RWPE1 (cell line): ENCODE data around the gene LRRC51.

ENCODE experiments used
- CTCF ChIA-PET: fragments of 350-600 bp; sonication (Branson Sonifier 250); formaldehyde crosslinking; extraction: SDS; loops from one replicate; lab custom pipeline; 2021; lab: Yijun Ruan, JAX
- POLR2A ChIA-PET: fragments of 400-600 bp; formaldehyde crosslinking; extraction: SDS; loops from one replicate; lab custom pipeline; 2020; ENCODE audit warnings: antibody characterized with exemption; ENCODE audit not compliant: low non-redundant PET; lab: Yijun Ruan, JAX
- DNase-seq: peaks from one replicate; pipeline ENCODE4 v3.0.0; 2012; ENCODE audit warnings: low spot score
- H3K27ac ChIP-seq: fragments of 450-650 bp; 2 replicates; pipeline ENCODE4 v1.5.1; 2017
- TF ChIP-seq, protein P1 (sequence below): fragments of 450-650 bp; conservative IDR thresholded peaks from 2 replicates; pipeline ENCODE4 v1.5.1; 2017; ENCODE audit warnings: low read depth, mild to moderate bottlenecking

The LRRC51 gene

DNA sequence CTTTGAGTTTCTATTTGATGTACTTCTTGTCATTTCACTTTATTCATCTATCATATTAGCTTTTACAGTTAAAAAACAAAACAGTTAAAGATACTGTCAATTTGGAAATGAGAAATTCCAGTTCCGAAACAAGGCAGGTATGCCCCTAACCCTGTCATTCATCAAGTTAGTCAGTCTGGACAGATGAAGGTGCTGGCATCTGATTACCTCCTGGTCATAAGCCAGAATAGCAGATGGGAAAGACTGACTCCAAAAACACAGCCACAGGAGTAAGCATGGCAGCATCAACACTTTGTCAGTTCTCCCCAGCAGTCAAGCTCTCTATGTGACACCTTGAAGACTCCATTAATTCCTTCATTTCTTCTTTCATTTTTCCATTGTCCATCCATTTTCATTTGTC lies 4.3 kb downstream of the LRRC51 start:
- ChIA-PET POLR2A (interaction anchor here (0.6 kb wide), 1 partner anchor 51 kb away, joined by 3 read pairs; no protein-coding TSS in a partner anchor), CTCF (interaction anchor here (0.6 to 2.2 kb wide), 5 partner anchors 44 to 215 kb away, joined by 3 to 14 read pairs (median 4); no protein-coding TSS in a partner anchor)
- H3K27ac ChIP-seq, result peak overlapping the region; percentile 86
- DNase-seq, result no peak
- TF ChIP-seq, protein P1, sequence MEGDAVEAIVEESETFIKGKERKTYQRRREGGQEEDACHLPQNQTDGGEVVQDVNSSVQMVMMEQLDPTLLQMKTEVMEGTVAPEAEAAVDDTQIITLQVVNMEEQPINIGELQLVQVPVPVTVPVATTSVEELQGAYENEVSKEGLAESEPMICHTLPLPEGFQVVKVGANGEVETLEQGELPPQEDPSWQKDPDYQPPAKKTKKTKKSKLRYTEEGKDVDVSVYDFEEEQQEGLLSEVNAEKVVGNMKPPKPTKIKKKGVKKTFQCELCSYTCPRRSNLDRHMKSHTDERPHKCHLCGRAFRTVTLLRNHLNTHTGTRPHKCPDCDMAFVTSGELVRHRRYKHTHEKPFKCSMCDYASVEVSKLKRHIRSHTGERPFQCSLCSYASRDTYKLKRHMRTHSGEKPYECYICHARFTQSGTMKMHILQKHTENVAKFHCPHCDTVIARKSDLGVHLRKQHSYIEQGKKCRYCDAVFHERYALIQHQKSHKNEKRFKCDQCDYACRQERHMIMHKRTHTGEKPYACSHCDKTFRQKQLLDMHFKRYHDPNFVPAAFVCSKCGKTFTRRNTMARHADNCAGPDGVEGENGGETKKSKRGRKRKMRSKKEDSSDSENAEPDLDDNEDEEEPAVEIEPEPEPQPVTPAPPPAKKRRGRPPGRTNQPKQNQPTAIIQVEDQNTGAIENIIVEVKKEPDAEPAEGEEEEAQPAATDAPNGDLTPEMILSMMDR, result no peak

DNA sequence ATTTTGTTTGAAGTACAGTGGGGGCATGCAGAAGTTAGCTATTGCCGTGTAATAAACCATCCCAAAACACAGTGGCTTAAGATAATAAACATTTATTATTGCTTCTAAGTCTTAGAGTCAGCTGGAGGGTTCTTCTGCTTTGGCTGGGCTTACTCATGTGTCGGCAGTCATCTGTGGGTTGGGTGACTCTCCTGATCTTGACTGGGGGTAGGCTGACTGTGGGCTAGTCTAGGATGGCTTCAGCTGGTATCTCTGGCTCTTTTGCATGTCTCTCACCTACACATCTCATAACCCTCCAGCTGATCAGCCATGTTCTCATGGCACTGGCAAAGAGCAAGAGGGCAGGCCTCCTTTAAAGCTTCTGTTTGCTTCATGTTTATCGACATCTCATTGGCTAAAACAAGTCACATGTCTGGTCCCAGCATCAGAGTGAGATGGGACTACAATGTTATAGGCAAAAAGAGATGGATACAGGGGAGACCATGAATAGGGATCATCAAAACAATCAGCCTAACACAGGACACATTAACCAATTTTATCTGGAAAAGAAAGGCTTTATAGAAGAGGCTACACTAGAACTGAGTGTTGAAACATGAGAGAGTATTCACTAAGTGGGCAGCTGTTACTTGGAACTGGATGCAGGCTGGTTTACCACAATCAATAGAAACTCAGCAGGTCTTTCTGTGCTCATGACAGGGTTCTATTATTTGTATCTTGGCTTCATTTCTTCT lies 5.1 kb downstream of the LRRC51 start:
- TF ChIP-seq, protein P1, result no peak
- H3K27ac ChIP-seq, result no peak overlapping the region
- ChIA-PET POLR2A (no interaction called here), CTCF (interaction anchor here (0.6 to 2.2 kb wide), 5 partner anchors 37 to 361 kb away, joined by 3 to 14 read pairs (median 3); no protein-coding TSS in a partner anchor)
- DNase-seq, result no peak

DNA sequence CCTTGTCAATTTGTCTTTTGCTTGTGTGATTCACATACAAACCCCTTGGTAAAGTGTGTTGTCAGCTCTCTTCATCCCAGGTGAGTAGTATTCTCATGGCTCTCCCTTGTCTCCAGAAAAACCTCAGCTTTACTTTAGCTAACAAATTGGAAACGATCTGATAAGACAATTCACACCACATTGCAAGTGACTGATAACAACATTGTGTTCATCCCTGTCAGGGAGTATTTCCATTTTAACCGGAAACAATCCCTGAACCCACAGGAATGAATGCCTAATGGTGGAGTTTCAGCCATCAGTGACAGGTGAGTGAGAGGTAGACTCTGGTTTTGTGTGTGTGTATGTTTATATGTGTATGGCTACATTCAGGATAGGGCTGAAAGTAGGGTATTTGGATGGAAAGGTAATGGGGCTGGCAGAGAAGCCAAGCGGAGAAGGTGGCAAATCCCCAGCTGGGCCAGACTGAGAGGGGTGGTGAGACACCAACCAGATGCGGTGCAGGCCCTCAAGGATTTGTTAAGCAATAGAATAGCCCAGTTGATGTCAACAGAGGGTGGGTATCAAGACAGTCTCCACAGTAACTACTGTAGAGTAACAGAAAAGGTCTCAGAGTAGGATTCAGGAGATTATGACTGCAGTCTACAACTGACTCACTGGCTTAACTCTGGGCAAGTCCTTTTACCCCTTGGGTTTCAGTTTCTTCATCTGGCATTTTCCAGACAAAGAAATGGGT lies 7.6 kb downstream of the LRRC51 start:
- ChIA-PET CTCF (interaction anchor here (0.7 kb wide), 1 partner anchor 63 kb away, joined by 3 read pairs; no protein-coding TSS in a partner anchor), POLR2A (no interaction called here)
- no peak overlapping the region for H3K27ac ChIP-seq
- no peak for DNase-seq
- TF ChIP-seq, protein P1, result no peak

DNA sequence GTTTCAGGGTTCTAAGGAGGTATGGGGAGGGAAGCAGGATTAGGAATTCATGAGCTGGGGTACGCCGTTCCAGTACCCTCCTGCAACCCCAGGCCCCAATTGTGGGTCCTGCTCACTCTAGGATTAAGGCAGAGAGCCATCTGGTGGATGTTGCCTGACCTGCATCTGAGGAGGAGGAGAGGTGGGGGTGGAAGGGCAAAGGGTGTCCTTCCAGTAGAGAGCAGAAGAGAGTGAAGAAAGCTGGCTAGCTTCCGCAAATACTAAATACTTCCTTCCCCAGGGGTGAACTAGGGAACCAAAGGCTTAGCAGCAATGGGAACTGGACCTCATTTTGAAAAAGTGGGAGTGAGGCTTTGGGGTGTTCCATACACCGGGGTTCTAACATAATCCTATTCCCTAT lies 10.6 kb downstream of the LRRC51 start:
- POLR2A ChIA-PET, result interaction anchor here (0.6 kb wide), 1 partner anchor 54 kb away, joined by 3 read pairs; no protein-coding TSS in a partner anchor
- CTCF ChIA-PET, result interaction anchor here (0.5 to 2.5 kb wide), 18 partner anchors 8 to 136 kb away, joined by 3 to 44 read pairs (median 4); no protein-coding TSS in a partner anchor
- TF ChIP-seq, protein P1, result peak; percentile 78
- peak overlapping the region; percentile 50 for H3K27ac ChIP-seq
- DNase-seq, result peak; percentile 75

DNA sequence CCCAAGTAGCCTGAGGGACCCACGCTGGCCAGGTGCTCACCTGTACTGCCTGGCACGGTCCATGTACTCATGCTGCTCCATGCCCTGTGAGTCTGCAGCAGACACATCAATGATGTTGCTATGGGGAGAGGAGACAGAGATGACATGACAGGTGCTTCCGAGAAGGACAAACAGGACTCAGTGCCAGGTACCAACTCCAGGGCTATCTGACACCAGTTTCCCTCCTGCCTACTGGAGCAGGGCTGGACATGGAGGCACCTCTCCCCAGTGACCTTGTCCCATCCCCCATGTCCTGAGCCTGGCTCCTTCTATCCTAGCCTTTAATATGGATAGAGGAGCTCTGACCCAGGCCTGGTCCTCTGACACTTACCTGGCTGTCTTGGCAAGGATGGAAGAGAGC lies 18.1 kb downstream of the LRRC51 start:
- CTCF ChIA-PET, result interaction anchor here (0.8 to 2.3 kb wide), 2 partner anchors 8 to 63 kb away, joined by 3 to 10 read pairs; no protein-coding TSS in a partner anchor
- POLR2A ChIA-PET, result no interaction called here
- H3K27ac ChIP-seq, result peak overlapping the region; percentile 62
- no peak for DNase-seq
- TF ChIP-seq, protein P1, result no peak

DNA sequence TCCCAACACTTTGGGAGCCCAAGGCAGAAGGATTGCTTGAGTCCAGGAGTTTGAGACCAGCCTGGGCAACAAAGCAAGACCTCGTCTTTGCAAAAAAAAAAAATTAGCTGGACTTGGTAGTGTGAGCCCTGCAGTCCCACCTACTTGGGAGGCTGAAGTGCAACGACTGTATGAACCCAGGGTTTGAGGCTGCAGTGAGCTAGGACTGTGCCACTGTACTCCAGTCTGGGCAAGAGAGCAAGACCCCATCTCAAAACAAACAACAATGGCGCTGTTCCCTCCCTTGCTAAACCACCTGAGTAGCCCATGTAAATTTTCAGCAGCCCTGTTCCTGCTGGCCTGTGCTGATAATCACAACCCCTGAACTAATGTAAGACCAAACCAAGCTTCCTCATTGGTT lies 19.4 kb downstream of the LRRC51 start:
- POLR2A ChIA-PET, result interaction anchor here (0.8 to 0.9 kb wide), 2 partner anchors 13 to 45 kb away, joined by 3 read pairs; partner anchors contain the start of gene ANAPC15
- no peak for DNase-seq
- CTCF ChIA-PET, result interaction anchor here (1.0 to 2.3 kb wide), 2 partner anchors 9 to 75 kb away, joined by 3 to 10 read pairs; no protein-coding TSS in a partner anchor
- TF ChIP-seq, protein P1, result no peak
- H3K27ac ChIP-seq, result peak overlapping the region; percentile 62
